Astrocyte (in vitro differentiated cells and primary cell): ENCODE results near the gene FAM107B. TPM values are rescaled to one million over a fixed set of nuclear protein-coding genes. Genes with fewer than 3 reads are reported as not detected.

ENCODE experiments used
- DNase-seq: peaks from one replicate; pipeline ENCODE4 v3.0.0-alpha.2; 2010; ENCODE audit warnings: low read depth
- FAIRE-seq: peaks from 2 replicates; lab custom pipeline; 2011; peaks lifted over from hg19 to GRCh38; lab: Jason Lieb, UNC
- H2AFZ ChIP-seq: 2 replicates; pipeline ENCODE4 v1.6.0; 2012; ENCODE audit warnings: low read depth, low read length, inconsistent platforms
- H3K27ac ChIP-seq: 2 replicates; pipeline ENCODE4 v1.5.1; 2011; ENCODE audit warnings: low read depth, low read length, inconsistent platforms
- H3K27me3 ChIP-seq: 2 replicates; pipeline ENCODE4 v1.6.0; 2011; ENCODE audit warnings: low read length, inconsistent platforms; ENCODE audit not compliant: insufficient read depth
- H3K36me3 ChIP-seq: 2 replicates; pipeline ENCODE4 v1.5.1; 2011; ENCODE audit warnings: low read length, inconsistent platforms; ENCODE audit not compliant: insufficient read depth
- H3K4me1 ChIP-seq: 2 replicates; pipeline ENCODE4 v1.5.1; 2011; ENCODE audit warnings: low read length, inconsistent platforms; ENCODE audit not compliant: insufficient read depth
- H3K4me2 ChIP-seq: 2 replicates; pipeline ENCODE4 v1.6.0; 2012; ENCODE audit warnings: low read length, inconsistent platforms
- H3K4me3 ChIP-seq: 2 replicates; pipeline ENCODE4 v1.5.1; 2011; ENCODE audit warnings: low read depth, mild to moderate bottlenecking, low read length, inconsistent platforms; ENCODE audit not compliant: insufficient read depth
- H3K79me2 ChIP-seq: 2 replicates; pipeline ENCODE4 v1.6.0; 2012; ENCODE audit warnings: mild to moderate bottlenecking, low read length, inconsistent platforms; ENCODE audit not compliant: insufficient read depth
- H3K9ac ChIP-seq: 2 replicates; pipeline ENCODE4 v1.6.0; 2012; ENCODE audit warnings: mild to moderate bottlenecking, low read length, inconsistent platforms
- H3K9me3 ChIP-seq: 2 replicates; pipeline ENCODE4 v1.5.1; 2012; ENCODE audit warnings: low read depth, mild to moderate bottlenecking, low read length, inconsistent platforms; ENCODE audit not compliant: insufficient read depth
- H4K20me1 ChIP-seq: 2 replicates; pipeline ENCODE4 v1.6.0; 2012; ENCODE audit warnings: low read length, inconsistent platforms; ENCODE audit not compliant: insufficient read depth
- H3K27ac Mint-ChIP-seq: one replicate; pipeline ENCODE4 v1.8.0; 2021; ENCODE audit warnings: mild to moderate bottlenecking, mixed read lengths; ENCODE audit not compliant: unreplicated experiment
- H3K27me3 Mint-ChIP-seq: one replicate; pipeline ENCODE4 v1.8.0; 2021; ENCODE audit warnings: low read depth, mixed read lengths; ENCODE audit not compliant: unreplicated experiment
- H3K36me3 Mint-ChIP-seq: one replicate; pipeline ENCODE4 v1.8.0; 2021; ENCODE audit warnings: low read depth, mixed read lengths; ENCODE audit not compliant: unreplicated experiment
- H3K4me1 Mint-ChIP-seq: one replicate; pipeline ENCODE4 v1.8.0; 2021; ENCODE audit warnings: low read depth, mixed read lengths; ENCODE audit not compliant: unreplicated experiment
- H3K4me3 Mint-ChIP-seq: one replicate; pipeline ENCODE4 v1.8.0; 2021; ENCODE audit warnings: mild to moderate bottlenecking, moderate library complexity, mixed read lengths; ENCODE audit not compliant: unreplicated experiment
- H3K9me3 Mint-ChIP-seq: one replicate; pipeline ENCODE4 v1.8.0; 2021; ENCODE audit warnings: mild to moderate bottlenecking, mixed read lengths; ENCODE audit not compliant: unreplicated experiment
- EZH2 ChIP-seq: IDR thresholded peaks from 2 replicates; pipeline ENCODE4 v1.6.1; 2012; ENCODE audit warnings: mild to moderate bottlenecking, low read length, inconsistent platforms; ENCODE audit not compliant: insufficient read depth
- total RNA-seq: library from RNA; stranded (reverse); gene quantifications from 2 replicates; pipeline ENCODE4 v1.2.1, GENCODE V29; 2021
- TF ChIP-seq, protein P1 (sequence below): IDR thresholded peaks from 2 replicates; pipeline ENCODE4 v1.5.1; 2011; ENCODE audit warnings: low read depth, mild to moderate bottlenecking, inconsistent platforms, low read length, moderate library complexity; ENCODE audit not compliant: insufficient read depth

Gene FAM107B
- total RNA-seq, 1 donor from 2014 or later: 36.0 TPM

DNA sequence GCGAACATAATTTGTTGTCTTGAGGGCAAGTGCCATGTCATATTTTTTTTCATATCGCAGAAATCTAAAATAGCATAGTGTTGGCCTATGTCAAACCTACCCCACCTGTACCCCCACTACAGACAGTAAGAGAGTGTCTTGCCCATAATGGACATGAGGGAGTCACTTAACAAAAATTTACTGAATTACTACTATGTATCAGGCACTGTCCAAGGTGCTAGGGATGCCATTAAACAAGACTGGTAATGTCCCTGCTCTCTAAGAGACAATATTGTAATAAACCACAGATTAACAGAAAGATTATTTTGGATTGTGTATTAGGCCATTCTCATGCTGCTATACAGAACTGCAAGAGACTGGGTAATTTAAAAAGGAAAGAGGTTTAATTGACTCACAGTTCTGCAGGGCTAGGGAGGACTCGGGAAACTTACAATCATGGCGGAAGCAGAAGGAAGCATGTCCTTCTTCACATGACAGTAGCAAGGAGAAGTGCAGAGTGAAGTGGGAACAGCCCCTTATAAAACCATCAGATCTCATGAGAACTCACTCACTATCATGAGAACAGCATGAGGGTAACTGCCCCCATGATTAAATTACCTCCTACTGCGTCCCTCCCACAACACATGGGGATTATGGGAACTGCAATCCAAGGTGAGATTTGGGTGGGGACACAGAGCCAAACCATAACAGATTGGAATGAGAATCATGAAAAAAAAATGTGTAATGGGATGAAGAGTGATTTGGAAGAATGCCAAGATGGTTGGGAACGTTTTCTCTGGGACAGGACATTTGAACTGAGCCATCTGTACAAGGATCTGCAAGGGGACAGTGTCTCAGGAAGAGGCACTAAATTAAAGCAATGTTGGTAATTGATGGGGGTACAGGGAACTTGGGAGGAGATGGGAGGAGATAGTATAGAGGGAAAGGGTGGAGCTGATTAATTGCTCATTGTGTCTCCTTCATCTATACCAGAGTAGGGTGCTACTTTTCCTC is 108.5 kb downstream of the FAM107B start:
- Histone ChIP-seq H4K20me1 (no peaks in the 10 kb centered on the region), H3K4me3 (no peak overlapping the region), H3K9me3 (no peaks in the 10 kb centered on the region), H3K9ac (no peak overlapping the region), H3K36me3 (no peaks in the 10 kb centered on the region), H3K79me2 (no peaks in the 10 kb centered on the region), H3K4me2 (no peak overlapping the region), H3K27me3 (no peaks in the 10 kb centered on the region), H2AFZ (no peak overlapping the region), H3K27ac (no peak overlapping the region), H3K4me1 (peaks cover 3% of the 10 kb centered on the region)
- Mint-ChIP-seq H3K27me3 (peaks cover 2% of the 10 kb centered on the region), H3K4me3 (no peak overlapping the region), H3K4me1 (peaks cover 8% of the 10 kb centered on the region), H3K27ac (no peak overlapping the region), H3K36me3 (no peaks in the 10 kb centered on the region), H3K9me3 (no peaks in the 10 kb centered on the region)
- no peak for DNase-seq
- no peak for TF ChIP-seq EZH2
- TF ChIP-seq, protein P1, sequence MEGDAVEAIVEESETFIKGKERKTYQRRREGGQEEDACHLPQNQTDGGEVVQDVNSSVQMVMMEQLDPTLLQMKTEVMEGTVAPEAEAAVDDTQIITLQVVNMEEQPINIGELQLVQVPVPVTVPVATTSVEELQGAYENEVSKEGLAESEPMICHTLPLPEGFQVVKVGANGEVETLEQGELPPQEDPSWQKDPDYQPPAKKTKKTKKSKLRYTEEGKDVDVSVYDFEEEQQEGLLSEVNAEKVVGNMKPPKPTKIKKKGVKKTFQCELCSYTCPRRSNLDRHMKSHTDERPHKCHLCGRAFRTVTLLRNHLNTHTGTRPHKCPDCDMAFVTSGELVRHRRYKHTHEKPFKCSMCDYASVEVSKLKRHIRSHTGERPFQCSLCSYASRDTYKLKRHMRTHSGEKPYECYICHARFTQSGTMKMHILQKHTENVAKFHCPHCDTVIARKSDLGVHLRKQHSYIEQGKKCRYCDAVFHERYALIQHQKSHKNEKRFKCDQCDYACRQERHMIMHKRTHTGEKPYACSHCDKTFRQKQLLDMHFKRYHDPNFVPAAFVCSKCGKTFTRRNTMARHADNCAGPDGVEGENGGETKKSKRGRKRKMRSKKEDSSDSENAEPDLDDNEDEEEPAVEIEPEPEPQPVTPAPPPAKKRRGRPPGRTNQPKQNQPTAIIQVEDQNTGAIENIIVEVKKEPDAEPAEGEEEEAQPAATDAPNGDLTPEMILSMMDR: no peak
- FAIRE-seq: no peak

DNA sequence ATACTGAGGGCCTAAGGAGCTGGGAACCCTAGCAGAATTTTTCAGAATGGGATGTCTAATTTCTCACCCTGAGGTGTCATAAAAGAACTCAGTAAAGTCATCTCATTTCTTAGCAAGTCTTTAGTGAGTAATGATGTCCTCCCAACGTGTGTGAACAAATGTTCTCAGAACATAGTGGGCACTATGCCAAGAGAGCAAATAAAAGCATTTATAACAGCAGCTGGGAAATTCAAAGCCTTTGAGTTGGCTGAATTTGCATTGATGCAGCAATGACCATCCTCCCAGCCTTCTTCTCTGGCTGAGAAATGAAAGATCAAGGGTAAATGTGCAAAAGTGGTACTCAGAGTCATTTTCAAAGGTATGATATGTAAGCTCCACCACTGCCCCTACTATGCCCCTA is 109.4 kb downstream of the FAM107B start:
- FAIRE-seq: no peak

More for the DNA sequence above, 109.4 kb downstream of the FAM107B start:
- H3K4me2 ChIP-seq: no peak overlapping the region
- no peaks in the 10 kb centered on the region for H3K4me1 ChIP-seq
- H2AFZ ChIP-seq: no peak overlapping the region
- Mint-ChIP-seq H3K27me3 (peaks cover 2% of the 10 kb centered on the region), H3K36me3 (no peaks in the 10 kb centered on the region), H3K9me3 (no peaks in the 10 kb centered on the region), H3K4me3 (no peak overlapping the region), H3K4me1 (peaks cover 3% of the 10 kb centered on the region), H3K27ac (no peak overlapping the region)
- H3K9ac ChIP-seq: no peak overlapping the region
- H3K79me2 ChIP-seq: no peaks in the 10 kb centered on the region
- H3K36me3 ChIP-seq: no peaks in the 10 kb centered on the region
- TF ChIP-seq EZH2: no peak
- TF ChIP-seq, protein P1: no peak
- H4K20me1 ChIP-seq: no peaks in the 10 kb centered on the region
- no peak for DNase-seq
- H3K27ac ChIP-seq: no peak overlapping the region
- no peaks in the 10 kb centered on the region for H3K9me3 ChIP-seq
- no peaks in the 10 kb centered on the region for H3K27me3 ChIP-seq
- H3K4me3 ChIP-seq: no peak overlapping the region
